ENCODE data around the gene RNF13. TPM values are rescaled to one million over a fixed set of nuclear protein-coding genes. Genes with fewer than 3 reads are reported as not detected.
"Not testable (repeated sequence)": the region's sequence is repeated elsewhere in the genome, so short reads cannot be mapped to it uniquely, and the experiment has no call there.

Gene RNF13
- total and polyA plus RNA-seq, 2 of the 4 experiments (the other 2 are of a cell fraction): 12.8 to 29.8 TPM

GRCh38 chr3:149942409-149942808, 129.4 kb downstream of the RNF13 start:
- Histone ChIP-seq H2BK5ac (ENCODE audit: low read depth, low read length, poor library complexity, severe bottlenecking) (no peak overlapping the region), H3K9ac (ENCODE audit: low read depth, low read length) (no peak overlapping the region), H3K4me3 (ENCODE audit: insufficient read depth, low read depth, low read length) (no peak overlapping the region), H3K27ac (ENCODE audit: insufficient read depth, low read length) (no peak overlapping the region), H3K9me3 (ENCODE audit: control insufficient read depth, insufficient read depth, low read length) (peaks cover 2% of the 10 kb centered on the region; the same call in 1 of the 2 replicates), H4K8ac (ENCODE audit: low read depth in 2 of 2, low read length in 2 of 2) (no peak overlapping the region), H3K18ac (ENCODE audit: low read depth, low read length) (no peak overlapping the region), H2AFZ (replicated peaks; ENCODE audit: low read length, poor library complexity) (no peak overlapping the region), H2AK9ac (replicated peaks; ENCODE audit: low read depth, low read length, poor library complexity) (no peak overlapping the region), H3K4me1 (ENCODE audit: control insufficient read depth, insufficient read depth, low read length) (no peaks in the 10 kb centered on the region), H4K91ac (ENCODE audit: insufficient read depth, low read depth, low read length) (no peak overlapping the region), H3K4ac (ENCODE audit: low read depth, low read length) (no peak overlapping the region), H3K4me2 (ENCODE audit: low read depth, low read length) (no peak overlapping the region), H3K79me1 (ENCODE audit: low read depth in 1 of 2, low read length in 2 of 2) (peaks cover 0 to 21% of the 10 kb centered on the region in 2 experiments; a peak in 2 of 4 replicates), H3K9me1 (ENCODE audit: insufficient read depth, low read length) (no peaks in the 10 kb centered on the region), H3K27me3 (ENCODE audit: control insufficient read depth, insufficient read depth, low read length) (no peaks in the 10 kb centered on the region), H2BK15ac (ENCODE audit: low read depth, low read length) (no peak overlapping the region), H3K14ac (replicated peaks; ENCODE audit: low read depth, low read length) (no peak overlapping the region), H4K20me1 (ENCODE audit: insufficient read depth, low read length) (no peaks in the 10 kb centered on the region), H3K56ac (ENCODE audit: extremely low read depth, insufficient read depth, low read length) (no peak overlapping the region), H3K36me3 (ENCODE audit: control insufficient read depth, insufficient read depth, low read length) (peaks cover 3% of the 10 kb centered on the region; the same call in 1 of the 2 replicates), H2AK5ac (ENCODE audit: low read depth, low read length) (no peak overlapping the region), H2BK20ac (ENCODE audit: low read depth, low read length) (no peak overlapping the region), H4K5ac (ENCODE audit: low read depth, low read length) (no peak overlapping the region), H2BK120ac (ENCODE audit: low read depth, low read length) (no peak overlapping the region), H3K23ac (ENCODE audit: low read depth, low read length) (no peak overlapping the region)
- POLR2A ChIA-PET (ENCODE audit: unreplicated experiment): no interaction called here
- intact Hi-C loops (cut with micrococcal nuclease): no loop called here
- ATAC-seq (ENCODE audit: low read depth) (no peak), DNase-seq (no peak)
- in situ Hi-C loops (cut with MboI; ENCODE audit: low sequenced_read_pairs): no loop called here
- no peak for TF ChIP-seq FOS (IDR thresholded peaks at IDR 0.05; ENCODE audit: low read depth, low read length)
- no peak for TF ChIP-seq POLR2A (IDR thresholded peaks at IDR 0.05; ENCODE audit: low read depth, low read length)
- no peak for TF ChIP-seq CHD1 (IDR thresholded peaks at IDR 0.05; ENCODE audit: low read depth, low read length)
- TF ChIP-seq MAFK (IDR thresholded peaks at IDR 0.05; ENCODE audit: low read depth, low read length): peak; percentile 34
- TF ChIP-seq USF2 (IDR thresholded peaks at IDR 0.05; ENCODE audit: low read depth, low read length): no peak
- TF ChIP-seq RFX5 (IDR thresholded peaks at IDR 0.05; ENCODE audit: low read depth, low read length): no peak
- CTCF ChIA-PET: no interaction called here
- dilution Hi-C loops (cut with HindIII; ENCODE audit: low sequenced_read_pairs, unreplicated experiment): no loop called here
- no TSS peak for BruUV-seq (replicated peaks)

GRCh38 chr3:149943966-149944365, 131.0 kb downstream of the RNF13 start:
- H4K91ac ChIP-seq (ENCODE audit: insufficient read depth, low read depth, low read length); H3K23ac ChIP-seq (ENCODE audit: low read depth, low read length); H4K8ac ChIP-seq (ENCODE audit: low read depth in 2 of 2, low read length in 2 of 2); in situ Hi-C loops (cut with MboI; ENCODE audit: low sequenced_read_pairs); H2BK120ac ChIP-seq (ENCODE audit: low read depth, low read length); H3K4me2 ChIP-seq (ENCODE audit: low read depth, low read length); H2BK5ac ChIP-seq (ENCODE audit: low read depth, low read length, poor library complexity, severe bottlenecking); H3K18ac ChIP-seq (ENCODE audit: low read depth, low read length); H2BK15ac ChIP-seq (ENCODE audit: low read depth, low read length); H3K9me1 ChIP-seq (ENCODE audit: insufficient read depth, low read length); H3K4me3 ChIP-seq (ENCODE audit: insufficient read depth, low read depth, low read length); dilution Hi-C loops (cut with HindIII; ENCODE audit: low sequenced_read_pairs, unreplicated experiment); H2AK9ac ChIP-seq (replicated peaks; ENCODE audit: low read depth, low read length, poor library complexity); H2BK20ac ChIP-seq (ENCODE audit: low read depth, low read length); BruUV-seq (replicated peaks); H2AFZ ChIP-seq (replicated peaks; ENCODE audit: low read length, poor library complexity); H3K27me3 ChIP-seq (ENCODE audit: control insufficient read depth, insufficient read depth, low read length); H3K27ac ChIP-seq (ENCODE audit: insufficient read depth, low read length); H3K4me1 ChIP-seq (ENCODE audit: control insufficient read depth, insufficient read depth, low read length); H3K9me3 ChIP-seq (ENCODE audit: control insufficient read depth, insufficient read depth, low read length); H3K4ac ChIP-seq (ENCODE audit: low read depth, low read length); POLR2A ChIA-PET (ENCODE audit: unreplicated experiment); H4K20me1 ChIP-seq (ENCODE audit: insufficient read depth, low read length); intact Hi-C loops (cut with micrococcal nuclease); H2AK5ac ChIP-seq (ENCODE audit: low read depth, low read length); H4K5ac ChIP-seq (ENCODE audit: low read depth, low read length); H3K14ac ChIP-seq (replicated peaks; ENCODE audit: low read depth, low read length); H3K36me3 ChIP-seq (ENCODE audit: control insufficient read depth, insufficient read depth, low read length); ATAC-seq (ENCODE audit: low read depth); DNase-seq; H3K9ac ChIP-seq (ENCODE audit: low read depth, low read length); H3K56ac ChIP-seq (ENCODE audit: extremely low read depth, insufficient read depth, low read length); CTCF ChIA-PET: not testable (repeated sequence)
- H3K79me1 ChIP-seq (ENCODE audit: low read depth in 1 of 2, low read length in 2 of 2): peaks cover 0 to 22% of the 10 kb centered on the region in 2 experiments; a peak in 3 of 4 replicates
- WGBS, 2 experiments (ENCODE audit: extremely low coverage in 2 of 2, insufficient read length in 1 of 2): no CpG with 5 or more reads among the region's 3 CpGs

Measured in IMR-90 (cell line).